H1 (cell line): ENCODE data around the gene FAM81B. TPM values are rescaled to one million over a fixed set of nuclear protein-coding genes. Genes with fewer than 3 reads are reported as not detected.

Experiments used
- EP300 ChIP-seq, 2 experiments: IDR thresholded peaks; 1 replicate in 1 of 2; 2 replicates in 1 of 2; pipeline ENCODE4 v1.6.1; 2011 to 2012; ENCODE audit warnings: low read depth in 2 of 2, low read length in 2 of 2, mild to moderate bottlenecking in 2 of 2, borderline replicate concordance in 1 of 2, inconsistent platforms in 1 of 2, moderate library complexity in 1 of 2
- HDAC6 ChIP-seq: IDR thresholded peaks from one replicate; pipeline ENCODE4 v1.7.1; 2012; ENCODE audit warnings: low read depth, mild to moderate bottlenecking, inconsistent platforms, low read length, moderate library complexity
- SIRT6 ChIP-seq: IDR thresholded peaks from one replicate; pipeline ENCODE4 v1.7.1; 2012; ENCODE audit warnings: low read length, inconsistent platforms
- TCF12 ChIP-seq: IDR thresholded peaks from 2 replicates; pipeline ENCODE4 v1.6.1; 2011; ENCODE audit warnings: low read depth, mild to moderate bottlenecking, low read length
- polyA plus RNA-seq, 7 experiments: library from polyadenylated mRNA; depleted of rRNA in 3 of 7; stranded (reverse) in 5 of 7; unstranded in 2 of 7; fragments of >200 nt in 5 of 7; fragments of 200-250 nt in 2 of 7; gene quantifications; 1 replicate in 5 of 7; 2 replicates in 1 of 7; 4 replicates in 1 of 7; pipeline versions ENCODE4 v1.2.1 to v1.2.3, GENCODE V29; 2011 to 2013; ENCODE audit warnings: missing spikeins in 2 of 7, mixed read lengths in 2 of 7
- total RNA-seq: library from RNA; stranded (reverse); fragmentation: NEBNext Ultra II Directional; extraction: Animal tissue kit (Norgen Biotek cat#: 25700); gene quantifications from 2 replicates; pipeline ENCODE4 v1.2.1, GENCODE V29; 2021
- TF ChIP-seq, protein P1 (sequence below): fragments of 300-600 bp; sonication (generic); IDR thresholded peaks from 2 replicates; pipeline ENCODE4 v1.7.1; 2012; ENCODE audit warnings: low read length, moderate library complexity, mild to moderate bottlenecking, inconsistent platforms; ENCODE audit not compliant: insufficient replicate concordance

FAM81B gene
- total and polyA plus RNA-seq, 2 of the 8 experiments (the other 6 are each of a cell fraction or from before 2014, with no cell fraction given) = not detected

DNA sequence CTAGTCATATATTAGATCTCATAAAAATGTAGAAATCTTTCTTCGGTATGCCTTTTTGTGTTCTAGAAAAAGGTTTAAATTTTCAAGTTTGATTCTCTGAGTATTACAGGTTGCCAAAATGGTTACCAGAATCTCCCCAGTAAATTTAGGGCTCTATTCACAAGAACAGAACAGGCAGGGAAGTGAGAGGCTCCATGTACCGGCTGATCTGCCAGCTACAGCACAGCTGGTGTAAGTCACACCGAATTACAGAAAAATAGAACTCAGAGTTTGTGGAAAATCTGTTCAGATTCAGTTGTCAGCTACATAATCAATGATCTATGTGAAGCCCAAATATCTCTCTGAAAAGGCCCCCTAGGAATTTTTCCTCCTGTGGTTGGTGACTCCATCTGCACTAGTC is 10.5 kb downstream of the FAM81B start (continued):
- TF ChIP-seq, protein P1, sequence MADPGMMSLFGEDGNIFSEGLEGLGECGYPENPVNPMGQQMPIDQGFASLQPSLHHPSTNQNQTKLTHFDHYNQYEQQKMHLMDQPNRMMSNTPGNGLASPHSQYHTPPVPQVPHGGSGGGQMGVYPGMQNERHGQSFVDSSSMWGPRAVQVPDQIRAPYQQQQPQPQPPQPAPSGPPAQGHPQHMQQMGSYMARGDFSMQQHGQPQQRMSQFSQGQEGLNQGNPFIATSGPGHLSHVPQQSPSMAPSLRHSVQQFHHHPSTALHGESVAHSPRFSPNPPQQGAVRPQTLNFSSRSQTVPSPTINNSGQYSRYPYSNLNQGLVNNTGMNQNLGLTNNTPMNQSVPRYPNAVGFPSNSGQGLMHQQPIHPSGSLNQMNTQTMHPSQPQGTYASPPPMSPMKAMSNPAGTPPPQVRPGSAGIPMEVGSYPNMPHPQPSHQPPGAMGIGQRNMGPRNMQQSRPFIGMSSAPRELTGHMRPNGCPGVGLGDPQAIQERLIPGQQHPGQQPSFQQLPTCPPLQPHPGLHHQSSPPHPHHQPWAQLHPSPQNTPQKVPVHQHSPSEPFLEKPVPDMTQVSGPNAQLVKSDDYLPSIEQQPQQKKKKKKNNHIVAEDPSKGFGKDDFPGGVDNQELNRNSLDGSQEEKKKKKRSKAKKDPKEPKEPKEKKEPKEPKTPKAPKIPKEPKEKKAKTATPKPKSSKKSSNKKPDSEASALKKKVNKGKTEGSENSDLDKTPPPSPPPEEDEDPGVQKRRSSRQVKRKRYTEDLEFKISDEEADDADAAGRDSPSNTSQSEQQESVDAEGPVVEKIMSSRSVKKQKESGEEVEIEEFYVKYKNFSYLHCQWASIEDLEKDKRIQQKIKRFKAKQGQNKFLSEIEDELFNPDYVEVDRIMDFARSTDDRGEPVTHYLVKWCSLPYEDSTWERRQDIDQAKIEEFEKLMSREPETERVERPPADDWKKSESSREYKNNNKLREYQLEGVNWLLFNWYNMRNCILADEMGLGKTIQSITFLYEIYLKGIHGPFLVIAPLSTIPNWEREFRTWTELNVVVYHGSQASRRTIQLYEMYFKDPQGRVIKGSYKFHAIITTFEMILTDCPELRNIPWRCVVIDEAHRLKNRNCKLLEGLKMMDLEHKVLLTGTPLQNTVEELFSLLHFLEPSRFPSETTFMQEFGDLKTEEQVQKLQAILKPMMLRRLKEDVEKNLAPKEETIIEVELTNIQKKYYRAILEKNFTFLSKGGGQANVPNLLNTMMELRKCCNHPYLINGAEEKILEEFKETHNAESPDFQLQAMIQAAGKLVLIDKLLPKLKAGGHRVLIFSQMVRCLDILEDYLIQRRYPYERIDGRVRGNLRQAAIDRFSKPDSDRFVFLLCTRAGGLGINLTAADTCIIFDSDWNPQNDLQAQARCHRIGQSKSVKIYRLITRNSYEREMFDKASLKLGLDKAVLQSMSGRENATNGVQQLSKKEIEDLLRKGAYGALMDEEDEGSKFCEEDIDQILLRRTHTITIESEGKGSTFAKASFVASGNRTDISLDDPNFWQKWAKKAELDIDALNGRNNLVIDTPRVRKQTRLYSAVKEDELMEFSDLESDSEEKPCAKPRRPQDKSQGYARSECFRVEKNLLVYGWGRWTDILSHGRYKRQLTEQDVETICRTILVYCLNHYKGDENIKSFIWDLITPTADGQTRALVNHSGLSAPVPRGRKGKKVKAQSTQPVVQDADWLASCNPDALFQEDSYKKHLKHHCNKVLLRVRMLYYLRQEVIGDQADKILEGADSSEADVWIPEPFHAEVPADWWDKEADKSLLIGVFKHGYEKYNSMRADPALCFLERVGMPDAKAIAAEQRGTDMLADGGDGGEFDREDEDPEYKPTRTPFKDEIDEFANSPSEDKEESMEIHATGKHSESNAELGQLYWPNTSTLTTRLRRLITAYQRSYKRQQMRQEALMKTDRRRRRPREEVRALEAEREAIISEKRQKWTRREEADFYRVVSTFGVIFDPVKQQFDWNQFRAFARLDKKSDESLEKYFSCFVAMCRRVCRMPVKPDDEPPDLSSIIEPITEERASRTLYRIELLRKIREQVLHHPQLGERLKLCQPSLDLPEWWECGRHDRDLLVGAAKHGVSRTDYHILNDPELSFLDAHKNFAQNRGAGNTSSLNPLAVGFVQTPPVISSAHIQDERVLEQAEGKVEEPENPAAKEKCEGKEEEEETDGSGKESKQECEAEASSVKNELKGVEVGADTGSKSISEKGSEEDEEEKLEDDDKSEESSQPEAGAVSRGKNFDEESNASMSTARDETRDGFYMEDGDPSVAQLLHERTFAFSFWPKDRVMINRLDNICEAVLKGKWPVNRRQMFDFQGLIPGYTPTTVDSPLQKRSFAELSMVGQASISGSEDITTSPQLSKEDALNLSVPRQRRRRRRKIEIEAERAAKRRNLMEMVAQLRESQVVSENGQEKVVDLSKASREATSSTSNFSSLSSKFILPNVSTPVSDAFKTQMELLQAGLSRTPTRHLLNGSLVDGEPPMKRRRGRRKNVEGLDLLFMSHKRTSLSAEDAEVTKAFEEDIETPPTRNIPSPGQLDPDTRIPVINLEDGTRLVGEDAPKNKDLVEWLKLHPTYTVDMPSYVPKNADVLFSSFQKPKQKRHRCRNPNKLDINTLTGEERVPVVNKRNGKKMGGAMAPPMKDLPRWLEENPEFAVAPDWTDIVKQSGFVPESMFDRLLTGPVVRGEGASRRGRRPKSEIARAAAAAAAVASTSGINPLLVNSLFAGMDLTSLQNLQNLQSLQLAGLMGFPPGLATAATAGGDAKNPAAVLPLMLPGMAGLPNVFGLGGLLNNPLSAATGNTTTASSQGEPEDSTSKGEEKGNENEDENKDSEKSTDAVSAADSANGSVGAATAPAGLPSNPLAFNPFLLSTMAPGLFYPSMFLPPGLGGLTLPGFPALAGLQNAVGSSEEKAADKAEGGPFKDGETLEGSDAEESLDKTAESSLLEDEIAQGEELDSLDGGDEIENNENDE = no peak
- TF ChIP-seq TCF12 (no peak), EP300 (IDR thresholded peaks at IDR 0.05; ENCODE audit: borderline replicate concordance in 1 of 2, low read depth in 2 of 2, low read length in 2 of 2) (no peak), HDAC6 (no peak), SIRT6 (no peak)
